OCI-LY1 (cell line): ENCODE results near the gene PARP15.

Experiments
- H2AFZ ChIP-seq: fragments of 200-600 bp; sonication (generic), shearing (Covaris generic); 2 replicates; pipeline ENCODE4 v1.6.0; 2014; ENCODE audit warnings: antibody characterized with exemption, mild to moderate bottlenecking, low read length
- H3F3A ChIP-seq: fragments of 200-600 bp; sonication (generic), shearing (Covaris generic); 2 replicates; pipeline ENCODE4 v1.6.0; 2014; ENCODE audit warnings: mild to moderate bottlenecking, antibody characterized with exemption, low read length, moderate library complexity; ENCODE audit not compliant: insufficient read depth
- H3K27ac ChIP-seq: fragments of 200-600 bp; sonication (generic); 2 replicates; pipeline ENCODE4 v1.5.1; 2014; ENCODE audit warnings: low read length, mixed run types, mild to moderate bottlenecking, low read depth; ENCODE audit not compliant: poor library complexity, severe bottlenecking
- H3K27me3 ChIP-seq: fragments of 200-600 bp; sonication (generic); 2 replicates; pipeline ENCODE4 v1.6.0; 2014; ENCODE audit warnings: antibody characterized with exemption, mild to moderate bottlenecking, low read length, moderate library complexity; ENCODE audit not compliant: insufficient read depth
- H3K36me3 ChIP-seq: fragments of 200-600 bp; sonication (generic); 2 replicates; pipeline ENCODE4 v1.6.1; 2014; ENCODE audit warnings: mild to moderate bottlenecking, antibody characterized with exemption, low read length, moderate library complexity, mixed read lengths; ENCODE audit not compliant: insufficient read depth
- H3K4me1 ChIP-seq: fragments of 200-600 bp; sonication (generic); 2 replicates; pipeline ENCODE4 v1.5.1; 2014; ENCODE audit warnings: mild to moderate bottlenecking, low read length, moderate library complexity; ENCODE audit not compliant: insufficient read depth, severe bottlenecking
- H3K4me2 ChIP-seq: fragments of 200-600 bp; sonication (generic), shearing (Covaris generic); 2 replicates; pipeline ENCODE4 v1.6.1; 2014; ENCODE audit warnings: low read length
- H3K4me3 ChIP-seq: fragments of 200-600 bp; sonication (generic); 2 replicates; pipeline ENCODE4 v1.5.1; 2014; ENCODE audit warnings: low read length, low read depth, mild to moderate bottlenecking, mixed read lengths; ENCODE audit not compliant: poor library complexity, severe bottlenecking
- H3K79me2 ChIP-seq: fragments of 200-600 bp; shearing (Covaris generic); 2 replicates; pipeline ENCODE4 v1.6.1; 2016; ENCODE audit warnings: mixed run types, low read length, mixed read lengths; ENCODE audit not compliant: insufficient read depth
- H3K9ac ChIP-seq: fragments of 200-600 bp; sonication (generic), shearing (Covaris generic); 2 replicates; pipeline ENCODE4 v1.6.1; 2014; ENCODE audit warnings: mild to moderate bottlenecking, low read length, mixed read lengths
- H3K9me2 ChIP-seq: fragments of 200-600 bp; sonication (generic), shearing (Covaris generic); 2 replicates; pipeline ENCODE4 v1.6.1; 2014; ENCODE audit warnings: low read depth, mild to moderate bottlenecking, low read length, mixed read lengths
- H3K9me3 ChIP-seq: fragments of 200-600 bp; shearing (Covaris generic); 2 replicates; pipeline ENCODE4 v1.6.1; 2014; ENCODE audit warnings: low read length, mixed read lengths
- H4K20me1 ChIP-seq: fragments of 200-600 bp; sonication (generic), shearing (Covaris generic); 2 replicates; pipeline ENCODE4 v1.6.0; 2016; ENCODE audit warnings: mild to moderate bottlenecking, low read length; ENCODE audit not compliant: insufficient read depth
- CTCF ChIP-seq: fragments of 200-600 bp; sonication (generic), shearing (Covaris generic); IDR thresholded peaks from 2 replicates; pipeline ENCODE4 v1.5.1; 2017; ENCODE audit warnings: mild to moderate bottlenecking, antibody characterized with exemption, low read length, moderate library complexity, mixed read lengths
- EZH2 ChIP-seq: fragments of 200-600 bp; sonication (generic), shearing (Covaris generic); IDR thresholded peaks from 2 replicates; pipeline ENCODE4 v1.8.0; 2017; ENCODE audit warnings: borderline replicate concordance, mixed run types, mild to moderate bottlenecking, antibody characterized with exemption, low read length, moderate library complexity, mixed read lengths

The PARP15 gene

GRCh38 chr3:122560680-122561079 lies 16.8 kb upstream of the PARP15 start:
- no peaks in the 10 kb centered on the region for H3K9me2 ChIP-seq
- no peak overlapping the region for H3K4me2 ChIP-seq
- no peaks in the 10 kb centered on the region for H4K20me1 ChIP-seq
- no peaks in the 10 kb centered on the region for H3K27me3 ChIP-seq
- no peaks in the 10 kb centered on the region for H3K79me2 ChIP-seq
- no peak overlapping the region for H3K27ac ChIP-seq
- no peaks in the 10 kb centered on the region for H3K36me3 ChIP-seq
- H3K4me3 ChIP-seq, result no peak overlapping the region
- H3K9me3 ChIP-seq, result no peaks in the 10 kb centered on the region
- H2AFZ ChIP-seq, result no peak overlapping the region
- H3F3A ChIP-seq, result no peaks in the 10 kb centered on the region
- TF ChIP-seq CTCF, result peak; percentile 77
- TF ChIP-seq EZH2, result no peak
- no peak overlapping the region for H3K9ac ChIP-seq
- peaks cover 31% of the 10 kb centered on the region for H3K4me1 ChIP-seq

- Histone ChIP-seq H3K4me1 (peaks cover 34% of the 10 kb centered on the region), H2AFZ (no peak overlapping the region), H3K79me2 (no peaks in the 10 kb centered on the region), H3K27ac (peak overlapping the region; percentile 12), H3K27me3 (no peaks in the 10 kb centered on the region), H3K9me3 (no peaks in the 10 kb centered on the region), H3K9ac (peak overlapping the region; percentile 72), H4K20me1 (no peaks in the 10 kb centered on the region), H3K4me2 (peak overlapping the region; percentile 68), H3K9me2 (no peaks in the 10 kb centered on the region), H3K4me3 (peak overlapping the region; percentile 70), H3F3A (no peaks in the 10 kb centered on the region), H3K36me3 (no peaks in the 10 kb centered on the region)
- no peak for TF ChIP-seq EZH2
- no peak for TF ChIP-seq CTCF
Observed at GRCh38 chr3:122562923-122563716, 14.3 kb upstream of the PARP15 start.

GRCh38 chr3:122563717-122564025 lies 13.8 kb upstream of the PARP15 start:
- peak overlapping the region; percentile 72 for H3K9ac ChIP-seq
- H3K27me3 ChIP-seq, result no peaks in the 10 kb centered on the region
- peak overlapping the region; percentile 70 for H3K4me3 ChIP-seq
- H3K4me1 ChIP-seq, result peaks cover 38% of the 10 kb centered on the region
- no peaks in the 10 kb centered on the region for H3K36me3 ChIP-seq
- no peaks in the 10 kb centered on the region for H3F3A ChIP-seq
- H3K79me2 ChIP-seq, result no peaks in the 10 kb centered on the region
- peak overlapping the region; percentile 12 for H3K27ac ChIP-seq
- peak overlapping the region; percentile 68 for H3K4me2 ChIP-seq
- H3K9me2 ChIP-seq, result no peaks in the 10 kb centered on the region
- peak overlapping the region; percentile 2; the same call in 1 of the 2 replicates for H2AFZ ChIP-seq
- TF ChIP-seq EZH2, result no peak
- no peak for TF ChIP-seq CTCF
- H4K20me1 ChIP-seq, result no peaks in the 10 kb centered on the region
- H3K9me3 ChIP-seq, result no peaks in the 10 kb centered on the region
